ENCODE results near the gene DOCK9. TPM values are rescaled to one million over a fixed set of nuclear protein-coding genes. Genes with fewer than 3 reads are reported as not detected.

The DOCK9 gene
- total and polyA plus RNA-seq, 2 donors from 2014 or later: 14.0 to 125 TPM

DNA sequence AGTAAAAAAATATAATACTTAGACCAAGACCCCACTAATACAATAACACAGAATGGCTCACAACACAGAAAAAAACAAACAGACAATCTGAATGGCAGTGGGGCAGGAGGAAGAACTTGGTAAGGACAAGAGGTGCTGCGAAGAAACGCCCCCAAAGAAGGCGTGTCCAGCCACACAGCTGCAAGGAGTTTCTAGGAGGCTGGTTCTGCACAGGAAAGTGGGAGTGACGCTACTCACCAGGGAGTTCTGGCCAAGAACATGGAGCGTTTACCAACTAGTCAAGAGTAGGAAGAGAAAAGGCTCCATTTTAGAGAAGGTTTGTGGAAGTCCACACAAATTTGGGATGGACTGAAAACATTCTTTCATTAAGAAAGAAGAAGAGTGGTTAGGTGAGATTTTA lies 130.1 kb downstream of the DOCK9 start:
- FAIRE-seq (no peak), DNase-seq (peak in 1 of 5 donors; percentile 50)
- Histone ChIP-seq H3K36me3 (ENCODE audit: control insufficient read depth in 2 of 3, insufficient read depth in 3 of 3, low read length in 3 of 3) (peaks cover 0 to 9% (median 7%) of the 10 kb centered on the region in 3 donors), H3K27me3 (ENCODE audit: control insufficient read depth, insufficient read depth, low read length) (no peaks in the 10 kb centered on the region), H3K27ac (ENCODE audit: low read depth in 2 of 2, low read length in 2 of 2) (no peak overlapping the region), H3K4me1 (ENCODE audit: control insufficient read depth in 2 of 3, insufficient read depth in 2 of 3, low read depth in 1 of 3, low read length in 3 of 3) (no peaks in the 10 kb centered on the region), H3K9ac (ENCODE audit: low read length in 3 of 3) (no peak overlapping the region), H3K4me3 (ENCODE audit: low read length in 3 of 3) (no peak overlapping the region), H3K9me3 (ENCODE audit: control insufficient read depth in 2 of 3, insufficient read depth in 1 of 3, low read length in 3 of 3) (no peaks in the 10 kb centered on the region)
- TF ChIP-seq, protein P1, sequence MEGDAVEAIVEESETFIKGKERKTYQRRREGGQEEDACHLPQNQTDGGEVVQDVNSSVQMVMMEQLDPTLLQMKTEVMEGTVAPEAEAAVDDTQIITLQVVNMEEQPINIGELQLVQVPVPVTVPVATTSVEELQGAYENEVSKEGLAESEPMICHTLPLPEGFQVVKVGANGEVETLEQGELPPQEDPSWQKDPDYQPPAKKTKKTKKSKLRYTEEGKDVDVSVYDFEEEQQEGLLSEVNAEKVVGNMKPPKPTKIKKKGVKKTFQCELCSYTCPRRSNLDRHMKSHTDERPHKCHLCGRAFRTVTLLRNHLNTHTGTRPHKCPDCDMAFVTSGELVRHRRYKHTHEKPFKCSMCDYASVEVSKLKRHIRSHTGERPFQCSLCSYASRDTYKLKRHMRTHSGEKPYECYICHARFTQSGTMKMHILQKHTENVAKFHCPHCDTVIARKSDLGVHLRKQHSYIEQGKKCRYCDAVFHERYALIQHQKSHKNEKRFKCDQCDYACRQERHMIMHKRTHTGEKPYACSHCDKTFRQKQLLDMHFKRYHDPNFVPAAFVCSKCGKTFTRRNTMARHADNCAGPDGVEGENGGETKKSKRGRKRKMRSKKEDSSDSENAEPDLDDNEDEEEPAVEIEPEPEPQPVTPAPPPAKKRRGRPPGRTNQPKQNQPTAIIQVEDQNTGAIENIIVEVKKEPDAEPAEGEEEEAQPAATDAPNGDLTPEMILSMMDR (IDR thresholded peaks at IDR 0.05; ENCODE audit: borderline replicate concordance, extremely low read depth, insufficient read depth): no peak
- intact Hi-C loops (cut with DNase I): no loop called here

DNA sequence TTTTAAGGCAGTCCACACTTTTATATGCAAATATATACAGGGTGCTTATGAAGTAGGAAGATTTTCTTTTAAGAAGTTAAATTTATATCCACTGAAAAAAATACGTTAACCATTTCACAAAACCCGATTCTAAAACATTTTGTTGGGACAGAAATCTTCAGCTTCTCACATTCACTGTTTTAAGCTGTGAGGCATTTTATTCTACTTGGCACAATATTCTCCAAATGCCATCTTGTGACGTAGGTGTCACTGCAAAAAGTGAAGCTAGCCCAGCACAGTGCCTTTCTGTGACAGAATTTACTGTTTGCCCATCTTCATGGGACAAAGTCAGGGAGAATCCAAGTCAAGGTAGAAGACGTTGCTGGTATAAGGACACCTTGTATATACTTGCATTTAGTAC lies 130.9 kb downstream of the DOCK9 start:
- Histone ChIP-seq H3K4me3 (ENCODE audit: low read length in 3 of 3) (no peak overlapping the region), H3K36me3 (ENCODE audit: control insufficient read depth in 2 of 3, insufficient read depth in 3 of 3, low read length in 3 of 3) (peaks cover 0 to 9% (median 7%) of the 10 kb centered on the region in 3 donors), H3K9ac (ENCODE audit: low read length in 3 of 3) (no peak overlapping the region), H3K9me3 (ENCODE audit: control insufficient read depth in 2 of 3, insufficient read depth in 1 of 3, low read length in 3 of 3) (no peaks in the 10 kb centered on the region), H3K27ac (ENCODE audit: low read depth in 2 of 2, low read length in 2 of 2) (no peak overlapping the region), H3K27me3 (ENCODE audit: control insufficient read depth, insufficient read depth, low read length) (no peaks in the 10 kb centered on the region), H3K4me1 (ENCODE audit: control insufficient read depth in 2 of 3, insufficient read depth in 2 of 3, low read depth in 1 of 3, low read length in 3 of 3) (no peaks in the 10 kb centered on the region)
- DNase-seq (no peak), FAIRE-seq (no peak)
- intact Hi-C loops (cut with DNase I): no loop called here
- TF ChIP-seq, protein P1 (IDR thresholded peaks at IDR 0.05; ENCODE audit: borderline replicate concordance, extremely low read depth, insufficient read depth): no peak

DNA sequence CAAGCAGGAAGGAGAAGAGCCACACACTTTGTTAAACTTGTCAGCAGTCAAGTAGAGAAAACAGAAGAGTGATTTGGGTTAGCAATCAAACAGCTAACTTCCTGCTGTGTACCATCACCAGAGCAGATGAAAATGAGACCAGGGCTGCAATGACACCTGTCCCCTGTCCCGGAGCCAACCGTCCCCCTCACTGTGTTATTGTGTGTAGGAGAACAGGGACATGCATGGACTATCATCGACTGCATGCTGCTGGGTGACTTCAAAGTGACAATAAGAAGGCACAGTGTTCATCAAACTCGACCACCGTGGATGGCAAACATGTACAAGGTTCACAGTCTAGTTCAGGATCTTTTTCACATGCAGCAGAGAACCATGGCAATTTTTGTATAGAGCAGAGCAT lies 131.3 kb downstream of the DOCK9 start:
- Histone ChIP-seq H3K9ac (ENCODE audit: low read length in 3 of 3) (no peak overlapping the region), H3K9me3 (ENCODE audit: control insufficient read depth in 2 of 3, insufficient read depth in 1 of 3, low read length in 3 of 3) (no peaks in the 10 kb centered on the region), H3K4me3 (ENCODE audit: low read length in 3 of 3) (no peak overlapping the region), H3K27ac (ENCODE audit: low read depth in 2 of 2, low read length in 2 of 2) (no peak overlapping the region), H3K27me3 (ENCODE audit: control insufficient read depth, insufficient read depth, low read length) (no peaks in the 10 kb centered on the region), H3K36me3 (ENCODE audit: control insufficient read depth in 2 of 3, insufficient read depth in 3 of 3, low read length in 3 of 3) (peaks cover 0 to 9% (median 7%) of the 10 kb centered on the region in 3 donors), H3K4me1 (ENCODE audit: control insufficient read depth in 2 of 3, insufficient read depth in 2 of 3, low read depth in 1 of 3, low read length in 3 of 3) (no peaks in the 10 kb centered on the region)
- peak in 1 of 5 donors; percentile 43 for DNase-seq
- TF ChIP-seq, protein P1 (IDR thresholded peaks at IDR 0.05; ENCODE audit: borderline replicate concordance, extremely low read depth, insufficient read depth): no peak
- no peak for FAIRE-seq
- intact Hi-C loops (cut with DNase I): no loop called here

DNA sequence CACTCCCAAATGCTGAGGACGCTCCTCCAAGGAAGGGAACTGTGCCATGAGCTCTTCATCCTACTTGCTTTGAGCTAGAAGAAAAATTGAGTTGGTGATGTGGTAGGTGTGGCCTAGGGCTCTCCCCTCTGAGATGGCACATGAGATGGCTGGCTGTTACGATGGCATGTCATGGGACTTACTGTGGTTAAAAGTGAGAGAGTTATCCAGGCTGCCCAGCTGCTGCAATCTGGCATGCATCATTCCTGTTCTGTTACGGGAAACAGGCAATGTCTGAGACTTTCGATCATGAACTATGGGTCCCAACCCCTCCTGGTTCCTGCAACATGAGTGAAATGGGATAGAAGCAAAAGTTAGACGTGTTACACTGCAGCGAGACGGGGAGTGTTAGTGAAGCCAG lies 132.1 kb downstream of the DOCK9 start:
- Histone ChIP-seq H3K36me3 (ENCODE audit: control insufficient read depth in 2 of 3, insufficient read depth in 3 of 3, low read length in 3 of 3) (peaks cover 0 to 9% (median 7%) of the 10 kb centered on the region in 3 donors), H3K27me3 (ENCODE audit: control insufficient read depth, insufficient read depth, low read length) (no peaks in the 10 kb centered on the region), H3K4me3 (ENCODE audit: low read length in 3 of 3) (no peak overlapping the region), H3K9ac (ENCODE audit: low read length in 3 of 3) (no peak overlapping the region), H3K9me3 (ENCODE audit: control insufficient read depth in 2 of 3, insufficient read depth in 1 of 3, low read length in 3 of 3) (no peaks in the 10 kb centered on the region), H3K27ac (ENCODE audit: low read depth in 2 of 2, low read length in 2 of 2) (no peak overlapping the region), H3K4me1 (ENCODE audit: control insufficient read depth in 2 of 3, insufficient read depth in 2 of 3, low read depth in 1 of 3, low read length in 3 of 3) (no peaks in the 10 kb centered on the region)
- intact Hi-C loops (cut with DNase I): no loop called here
- DNase-seq (no peak), FAIRE-seq (no peak)
- TF ChIP-seq, protein P1 (IDR thresholded peaks at IDR 0.05; ENCODE audit: borderline replicate concordance, extremely low read depth, insufficient read depth): no peak

All from kidney (tissue), 14 donors.